Measurements from ENCODE around the gene MBNL3.

Gene MBNL3

DNA sequence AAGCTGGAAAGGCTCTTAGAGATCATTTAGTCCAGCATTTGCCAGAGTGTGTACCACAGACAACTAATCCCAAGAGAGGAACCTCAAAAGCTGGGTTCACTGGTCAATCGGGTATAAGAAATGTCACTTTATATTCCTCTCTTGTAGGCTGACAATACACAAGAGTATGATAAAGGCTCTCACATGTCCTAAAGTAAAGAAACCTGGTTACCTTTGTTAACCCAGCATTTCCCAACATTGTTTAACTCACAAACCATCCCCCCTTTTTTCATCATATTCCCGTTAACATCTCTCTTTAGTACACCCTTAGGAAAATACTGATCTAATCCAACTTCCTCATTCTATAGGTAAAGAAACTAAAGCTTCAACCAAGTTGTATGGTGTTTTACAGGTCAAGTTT lies 74.4 kb downstream of the MBNL3 start:
- DNase-seq: no peak

DNA sequence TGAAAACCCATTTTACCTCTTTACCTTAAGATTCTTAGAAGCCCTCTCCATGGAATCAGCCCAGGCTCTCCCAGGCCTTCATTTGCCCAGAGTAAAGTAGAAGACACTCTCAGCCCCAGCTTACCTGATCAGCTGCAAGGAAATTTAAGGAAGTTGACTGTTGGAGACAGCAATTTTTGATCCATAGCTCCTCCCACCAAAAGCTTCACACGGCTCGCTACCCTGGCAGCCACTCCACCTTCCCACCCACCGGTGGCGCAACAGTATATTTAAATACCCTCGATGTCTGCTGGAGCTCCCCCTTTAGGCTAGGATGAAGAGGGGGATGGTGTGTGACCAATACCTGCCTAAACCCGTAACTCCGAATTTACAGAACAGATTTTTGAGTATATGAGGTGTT lies 75.4 kb downstream of the MBNL3 start:
- DNase-seq: no peak

DNA sequence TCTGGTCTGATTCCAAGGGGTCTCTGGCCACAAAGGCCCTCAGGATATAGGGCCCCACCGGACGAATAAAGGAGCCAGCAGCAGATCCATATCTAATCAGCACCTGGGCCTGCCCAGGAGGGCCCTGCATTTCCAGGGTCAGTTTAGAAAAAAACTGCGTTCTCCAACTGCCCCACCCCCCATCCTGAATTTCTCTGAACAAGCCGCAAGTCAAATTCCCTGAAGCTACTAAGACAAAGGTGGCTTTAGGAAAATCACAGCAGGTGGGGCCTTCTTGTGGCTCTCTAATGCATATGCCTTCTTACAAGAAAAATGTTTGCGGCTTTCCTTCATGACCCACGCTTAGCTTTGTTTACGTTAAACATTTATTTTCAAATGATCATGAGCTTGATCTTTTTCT lies 76.6 kb downstream of the MBNL3 start:
- no peak for DNase-seq

DNA sequence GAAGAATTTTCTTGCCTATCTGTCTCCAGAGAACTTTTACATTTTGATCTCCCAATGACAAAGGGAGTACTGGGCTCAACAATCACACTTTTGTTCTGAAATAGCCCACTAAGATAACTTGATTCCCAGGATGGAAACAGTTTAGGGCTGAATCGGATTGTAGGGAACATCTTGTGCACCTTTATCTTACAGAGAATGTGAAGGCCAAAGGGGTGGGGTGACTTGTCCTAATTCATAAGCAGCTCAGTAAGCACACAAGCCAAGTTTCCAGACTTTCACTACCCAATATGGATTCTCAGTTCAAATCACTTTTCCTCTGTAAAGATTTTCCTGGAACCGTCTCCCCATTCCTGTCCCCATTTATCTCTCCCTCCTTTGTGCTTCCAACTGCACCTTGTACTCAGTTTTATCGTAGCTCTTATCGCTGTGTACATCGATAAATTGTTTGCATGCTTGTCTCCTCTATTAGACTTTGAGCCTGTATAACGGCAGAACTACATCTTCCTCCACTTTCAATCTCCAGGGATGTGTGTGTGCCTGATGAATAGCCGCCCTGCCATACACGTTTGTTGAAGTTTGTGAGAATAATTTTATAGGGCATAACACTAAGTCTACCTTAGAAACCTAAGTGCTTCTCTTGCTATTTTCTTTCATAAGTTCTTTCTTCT lies 77.4 kb downstream of the MBNL3 start:
- DNase-seq: no peak

DNA sequence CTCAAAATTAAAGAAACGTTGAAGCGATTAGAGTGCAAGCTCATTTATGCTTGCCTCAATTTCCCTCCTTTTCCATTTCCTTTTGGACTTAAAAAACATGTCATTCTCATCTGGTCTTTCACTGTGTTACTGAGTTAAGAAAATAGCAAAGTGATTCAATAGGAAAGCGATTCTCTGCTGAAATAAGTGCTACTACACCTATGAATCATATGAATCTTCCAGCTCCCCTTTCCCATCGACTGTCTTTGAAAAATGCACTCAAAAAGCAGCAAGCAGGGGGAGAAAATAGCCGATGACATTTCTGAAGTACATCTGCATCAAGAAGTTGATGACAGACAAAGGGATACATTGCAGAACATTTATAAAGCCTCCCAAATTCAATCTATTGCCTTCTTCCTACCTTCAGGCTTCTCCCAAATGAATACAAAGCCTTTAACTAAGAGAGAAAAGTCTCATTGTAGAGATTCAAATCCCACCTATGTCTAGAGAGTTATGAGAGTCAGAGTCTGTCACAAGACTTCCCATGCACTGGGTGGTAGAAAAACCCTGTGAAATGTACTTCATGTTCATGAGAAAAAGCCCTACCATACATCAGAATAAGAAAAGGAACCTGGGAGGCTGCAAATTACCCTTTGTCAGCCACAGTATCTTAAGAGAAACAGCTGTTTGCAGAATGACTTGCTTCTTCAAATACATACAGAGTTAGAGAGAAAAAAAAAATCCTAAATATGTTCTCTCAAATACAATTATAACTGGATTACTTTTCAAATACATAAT lies 78.9 kb downstream of the MBNL3 start:
- no peak for DNase-seq

DNA sequence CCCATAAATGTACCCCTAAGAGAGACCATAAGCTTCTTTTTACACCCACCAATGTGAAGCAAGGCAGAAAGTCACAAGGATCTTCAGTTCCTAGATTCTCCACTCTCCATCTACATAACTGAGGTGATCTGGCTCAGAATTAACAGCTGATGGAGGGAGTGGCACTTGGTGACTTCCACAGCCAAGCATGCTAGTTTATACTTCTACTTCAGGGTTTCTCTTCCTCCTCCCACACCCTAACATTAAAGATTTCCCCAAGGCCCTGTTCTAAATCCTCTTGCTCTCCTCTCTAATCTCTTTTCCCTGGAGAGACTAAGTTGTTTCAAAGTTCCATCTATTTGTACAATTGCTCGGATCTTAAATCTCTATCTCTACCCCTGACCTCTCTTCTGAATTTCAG lies 81.1 kb downstream of the MBNL3 start:
- DNase-seq: no peak

DNA sequence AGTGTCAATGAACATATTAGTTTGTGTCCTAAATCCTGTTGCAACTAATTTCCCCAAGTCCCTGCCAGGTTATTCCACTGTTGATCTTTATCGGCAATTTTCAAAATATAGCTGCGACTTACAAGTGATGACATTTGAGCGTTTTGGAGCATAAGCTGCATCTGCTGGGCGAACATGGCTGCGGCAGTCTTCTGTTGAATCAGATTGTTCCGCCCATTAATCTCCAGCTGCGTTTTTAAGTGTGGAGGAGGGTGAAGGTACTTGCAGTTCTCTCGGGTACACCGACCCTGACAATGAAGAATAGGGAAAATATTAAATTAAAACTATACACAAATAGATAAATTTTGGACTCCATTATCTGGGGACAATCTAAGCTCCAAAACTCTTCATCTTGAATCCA lies 82.7 kb downstream of the MBNL3 start:
- DNase-seq: no peak

DNA sequence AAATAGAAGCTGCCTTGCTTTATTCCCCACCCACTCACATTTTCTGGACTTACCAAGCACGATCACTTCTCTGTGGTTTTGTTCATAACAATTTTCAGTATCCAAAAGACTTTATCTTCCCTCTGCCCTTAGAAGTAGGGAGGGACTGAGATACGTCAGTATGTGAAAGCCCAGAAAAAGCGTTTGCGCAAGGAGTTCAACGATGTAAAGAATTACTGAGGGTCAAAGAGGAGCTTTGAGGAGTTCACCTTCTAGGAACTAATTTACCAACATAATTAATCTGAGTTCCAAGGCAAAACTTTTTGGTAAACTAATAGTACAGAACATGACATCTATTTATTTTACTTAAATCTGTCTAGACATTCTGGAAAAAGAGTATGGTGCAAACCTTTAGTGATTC lies 84.6 kb downstream of the MBNL3 start:
- DNase-seq: no peak

DNA sequence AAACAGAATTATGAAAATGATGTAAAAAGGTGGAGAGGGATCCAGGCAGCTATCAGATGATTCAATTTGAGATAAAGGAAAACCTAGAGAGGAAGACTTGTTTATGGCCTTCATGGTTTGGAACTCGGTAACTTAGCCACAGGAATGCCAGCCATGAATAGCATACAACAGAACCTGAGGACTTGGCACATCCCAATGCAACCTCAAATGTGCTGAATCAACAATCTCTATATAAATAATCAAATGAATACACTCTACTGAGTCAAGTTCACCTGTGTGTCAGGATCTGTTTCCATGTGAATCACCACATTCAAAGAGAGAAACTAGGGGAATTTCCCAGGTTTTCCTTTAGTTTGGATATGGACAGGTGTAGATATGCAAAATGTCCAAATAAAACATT lies 86.9 kb downstream of the MBNL3 start:
- no peak for DNase-seq

DNA sequence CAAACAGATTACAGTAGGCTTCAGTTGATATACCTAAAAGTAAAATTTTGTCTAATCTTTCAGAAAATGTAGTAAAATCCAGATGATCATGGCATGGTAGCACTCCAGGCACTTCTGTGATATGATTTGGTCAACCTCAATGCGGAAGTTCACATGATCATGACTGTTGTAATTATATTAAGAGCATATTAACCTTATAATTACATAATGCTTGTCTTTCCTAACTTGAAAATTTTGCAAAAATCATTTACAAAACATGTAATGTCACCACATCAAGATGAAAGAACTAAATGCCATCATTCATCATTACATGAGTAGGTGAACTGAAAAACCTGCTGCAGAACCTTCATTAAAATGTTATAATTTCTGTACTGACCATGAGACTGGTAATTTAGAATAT lies 88.1 kb downstream of the MBNL3 start:
- DNase-seq: no peak

DNA sequence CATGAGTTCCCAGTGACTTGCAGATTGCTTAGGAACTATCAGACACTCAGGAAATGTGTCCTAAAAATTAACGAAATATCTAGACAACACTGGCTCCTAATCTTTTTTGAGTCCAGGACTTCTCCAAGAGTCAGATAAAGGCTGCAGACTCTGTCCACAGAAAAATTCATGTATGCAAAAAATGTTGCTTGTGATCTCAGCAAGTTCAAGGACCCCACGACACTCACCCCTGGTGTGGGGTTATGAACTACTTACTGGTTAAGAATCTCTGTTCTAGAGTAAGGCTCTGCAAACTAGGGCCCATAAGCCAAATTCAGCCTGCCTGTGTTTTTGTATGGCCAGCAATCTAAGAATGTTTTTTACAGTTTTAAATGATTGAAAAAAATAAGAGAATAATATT lies 93.2 kb downstream of the MBNL3 start:
- no peak for DNase-seq

DNA sequence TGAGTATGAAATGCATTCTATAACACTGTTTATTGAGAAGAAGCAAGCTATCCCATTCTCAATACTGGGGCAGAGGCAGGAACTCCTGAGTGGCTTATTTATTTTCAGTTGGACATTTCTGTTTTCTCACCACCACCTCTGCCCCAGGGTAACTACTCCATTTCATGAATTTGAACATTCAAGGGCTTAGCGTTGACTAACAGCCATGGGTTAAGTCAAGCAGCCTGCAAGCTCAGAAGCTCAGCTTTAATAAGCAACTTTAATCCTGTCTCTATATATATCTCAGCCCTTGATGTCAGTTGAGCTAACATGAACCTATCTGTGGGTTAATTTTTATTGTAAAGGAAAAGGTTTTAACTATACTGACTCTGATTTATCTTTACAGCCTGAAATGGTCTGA lies 93.8 kb downstream of the MBNL3 start:
- DNase-seq: no peak

DNA sequence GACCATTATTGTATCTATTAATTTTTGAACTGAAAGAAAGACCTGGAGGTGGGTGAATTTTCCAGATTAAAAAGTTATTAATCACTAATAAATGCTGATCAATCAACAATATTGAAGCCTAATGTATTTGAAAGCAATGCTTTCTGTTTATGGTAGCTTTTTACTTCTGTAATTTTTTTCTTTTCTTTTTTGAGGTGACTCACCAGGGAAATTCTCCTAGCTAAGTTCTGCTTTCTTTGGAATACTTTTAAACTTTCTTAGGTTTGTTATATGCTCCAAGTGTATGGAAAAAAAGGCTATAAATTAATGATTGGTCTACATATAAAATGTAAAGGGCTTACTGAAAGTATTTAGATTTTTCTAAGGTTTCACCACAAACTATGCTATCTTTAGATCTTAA lies 94.2 kb downstream of the MBNL3 start:
- DNase-seq: no peak

DNA sequence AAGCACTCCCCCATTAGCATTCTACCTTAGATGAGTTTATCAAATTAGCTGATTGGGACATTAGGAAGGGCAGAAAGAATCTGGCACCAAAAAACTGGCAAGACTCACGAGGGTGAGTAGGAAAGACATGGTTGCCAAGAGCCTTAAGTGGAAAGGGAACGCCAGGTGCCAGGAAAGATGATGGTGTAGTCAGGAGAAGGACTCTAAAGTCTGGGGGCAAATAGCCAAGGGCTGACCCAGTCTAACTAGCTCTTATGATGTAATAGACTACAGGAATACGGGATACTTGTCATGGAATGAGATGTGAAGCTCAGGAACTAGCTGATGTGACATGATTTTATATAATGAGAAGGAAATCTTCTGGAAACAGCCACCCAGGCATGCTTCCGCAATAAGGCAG lies 94.8 kb downstream of the MBNL3 start:
- no peak for DNase-seq

DNA sequence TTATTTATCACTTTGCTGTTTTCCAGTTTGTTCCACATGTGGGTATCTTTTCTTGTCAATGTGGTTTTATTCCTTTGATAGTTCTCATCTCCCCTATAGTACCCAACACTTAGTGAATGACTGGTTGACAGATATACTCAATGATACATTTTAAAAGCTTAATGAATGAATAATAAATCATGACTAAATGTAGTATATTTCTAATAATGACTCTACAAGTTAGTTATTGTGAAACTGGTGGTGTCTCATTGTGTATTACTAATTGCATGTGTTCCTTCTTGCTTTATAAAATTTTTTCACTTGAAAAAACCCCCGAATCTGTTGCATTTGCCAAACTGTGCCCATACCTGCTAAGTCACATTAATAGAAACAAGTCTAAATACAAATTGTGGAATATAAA lies 95.4 kb downstream of the MBNL3 start:
- DNase-seq: no peak

DNA sequence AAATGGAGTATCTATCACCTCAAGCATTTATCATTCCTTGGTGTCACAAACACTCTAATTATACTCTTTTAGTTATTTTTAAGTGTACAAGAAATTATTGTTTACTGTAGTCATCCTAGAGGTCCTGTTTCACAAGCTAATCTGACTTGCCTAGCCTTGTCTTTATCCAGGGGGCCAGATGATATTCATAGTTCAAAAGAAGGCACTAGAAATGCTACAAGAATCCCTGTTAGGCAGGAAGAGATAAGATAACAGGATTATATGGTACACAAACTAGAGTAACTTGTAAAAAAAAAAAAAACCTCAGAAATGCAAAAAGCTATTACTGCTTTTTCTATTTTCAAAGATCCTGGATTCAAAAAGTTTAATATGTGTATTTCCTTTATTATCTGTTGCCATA lies 95.8 kb downstream of the MBNL3 start:
- no peak for DNase-seq

DNA sequence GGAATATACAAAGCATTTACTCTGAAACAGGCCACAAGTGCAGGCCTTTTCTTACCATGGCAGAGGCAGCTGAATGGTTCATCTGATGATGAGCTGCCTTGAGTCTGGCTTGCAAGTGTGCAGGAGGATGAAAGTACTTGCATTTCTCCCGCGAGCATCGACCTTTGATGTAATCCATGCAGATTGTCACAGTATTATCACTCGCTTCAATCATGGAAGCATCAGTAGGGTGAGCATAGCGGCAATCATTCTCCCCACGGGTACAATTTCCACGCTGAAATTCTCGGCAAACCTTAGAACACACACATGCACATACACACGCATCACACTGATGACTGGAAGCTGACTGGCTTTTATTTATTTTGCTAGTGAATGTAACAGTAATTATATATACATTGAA lies 98.0 kb downstream of the MBNL3 start:
- DNase-seq: no peak

DNA sequence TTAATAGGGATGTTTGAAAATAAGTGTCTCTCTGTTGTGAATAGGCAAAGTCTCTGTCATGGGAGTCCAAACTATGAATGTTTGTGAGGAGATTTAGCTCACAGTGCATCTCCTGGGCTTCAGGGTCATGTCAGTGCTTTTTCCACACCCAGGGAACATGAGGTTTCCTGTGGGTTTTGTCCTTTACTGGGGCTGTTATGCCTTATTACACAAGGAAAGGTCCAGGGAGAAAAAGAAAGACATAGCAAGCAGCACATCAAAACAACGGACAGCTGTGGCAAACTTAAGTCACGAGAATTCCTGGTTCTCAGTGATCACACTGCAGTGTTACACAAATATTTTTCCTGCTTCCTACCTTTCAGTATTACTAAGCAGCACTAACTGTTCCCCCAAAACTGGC lies 99.4 kb downstream of the MBNL3 start:
- no peak for DNase-seq

DNA sequence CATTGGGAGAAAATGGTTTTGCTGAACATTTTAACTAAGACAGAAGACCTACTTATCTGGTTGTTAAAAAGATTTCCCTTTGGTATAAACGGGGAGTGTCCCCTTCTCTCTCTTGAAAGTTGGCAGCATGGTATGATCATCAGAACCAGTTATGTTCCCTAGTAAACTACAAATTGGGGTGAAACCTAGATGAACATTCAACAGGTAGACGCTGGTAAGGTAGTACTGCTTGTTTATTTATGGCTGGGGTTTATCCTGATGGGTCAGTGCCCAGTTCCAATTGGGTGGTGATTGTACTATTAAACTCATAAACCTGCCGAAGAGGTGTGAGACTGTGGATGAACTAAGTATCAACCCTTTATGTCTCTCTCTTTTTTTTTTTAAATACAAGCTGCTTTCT lies 100.5 kb downstream of the MBNL3 start:
- no peak for DNase-seq

DNA sequence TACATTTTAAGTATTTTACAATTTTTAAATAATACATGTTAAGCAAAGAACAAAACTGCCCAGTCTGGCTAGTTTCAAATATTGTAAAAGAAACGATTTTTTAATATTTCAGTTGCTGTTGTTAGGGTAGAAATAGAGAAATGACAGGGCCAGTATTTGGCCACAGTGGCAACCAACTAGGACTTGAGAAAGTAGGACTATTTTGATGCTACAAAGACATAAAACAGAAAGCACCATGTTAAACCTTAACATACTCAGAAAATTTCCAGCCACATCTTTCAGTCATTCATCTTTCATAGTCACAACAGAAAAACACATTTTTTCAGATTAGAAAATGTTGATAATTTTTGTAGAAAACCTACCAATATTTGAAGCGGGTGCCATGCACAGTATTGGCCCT lies 104.5 kb downstream of the MBNL3 start:
- DNase-seq: no peak

DNA sequence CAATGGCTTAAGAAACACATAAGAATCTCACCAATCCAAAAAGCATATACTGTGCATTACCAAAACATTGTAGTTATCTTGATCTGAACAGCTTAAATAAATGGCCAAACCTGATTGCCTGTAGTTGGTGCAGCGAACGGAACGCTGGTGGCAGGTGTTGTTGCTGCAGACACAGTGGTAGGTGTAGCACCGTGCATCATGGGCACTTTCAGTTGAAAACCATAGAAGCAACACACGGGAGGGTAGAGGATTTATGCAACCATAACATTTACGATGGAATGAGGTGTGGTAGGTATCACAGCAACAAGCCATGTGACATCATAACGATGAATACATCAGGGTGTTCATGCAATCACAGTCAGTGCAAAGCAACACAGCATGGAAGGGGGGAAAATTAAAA lies 106.8 kb downstream of the MBNL3 start:
- DNase-seq: no peak

DNA sequence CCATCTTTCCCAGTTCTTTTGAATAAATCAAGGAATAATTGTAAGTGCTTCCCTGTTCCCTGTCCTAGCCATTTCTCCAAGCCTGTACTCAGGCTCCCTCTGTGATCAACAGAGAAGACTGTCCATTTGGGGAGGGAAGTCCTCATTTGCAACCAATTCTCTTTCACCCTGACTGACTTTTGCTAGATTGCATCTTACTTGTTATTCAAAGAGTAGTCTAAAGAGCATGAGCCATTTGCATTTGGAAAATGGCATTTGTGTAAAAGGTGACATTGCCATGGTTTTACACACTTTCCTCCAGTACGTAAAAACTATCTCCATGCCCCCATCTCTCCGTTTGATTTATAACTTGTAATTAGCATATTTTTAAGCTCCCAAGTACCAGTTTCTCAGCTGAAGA lies 110.6 kb downstream of the MBNL3 start:
- DNase-seq: no peak

DNA sequence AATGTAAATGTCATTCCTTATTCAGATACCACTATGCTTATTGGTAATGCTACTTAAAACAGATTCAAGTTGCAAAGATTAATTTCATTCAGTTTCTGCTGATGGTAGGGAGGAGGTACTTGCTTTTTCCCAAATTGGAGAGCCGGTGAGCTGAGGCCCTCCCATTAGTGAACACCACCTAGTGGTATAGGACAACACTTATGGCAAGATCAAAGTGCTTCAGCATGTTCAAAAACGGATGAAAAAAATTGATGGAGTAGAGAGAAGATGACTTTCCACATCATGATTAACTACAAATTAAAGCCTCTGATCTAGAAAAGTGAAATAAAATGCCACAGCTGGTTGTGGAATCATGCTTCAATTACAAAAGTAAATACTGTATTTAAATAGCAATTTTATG lies 112.9 kb downstream of the MBNL3 start:
- DNase-seq: no peak

DNA sequence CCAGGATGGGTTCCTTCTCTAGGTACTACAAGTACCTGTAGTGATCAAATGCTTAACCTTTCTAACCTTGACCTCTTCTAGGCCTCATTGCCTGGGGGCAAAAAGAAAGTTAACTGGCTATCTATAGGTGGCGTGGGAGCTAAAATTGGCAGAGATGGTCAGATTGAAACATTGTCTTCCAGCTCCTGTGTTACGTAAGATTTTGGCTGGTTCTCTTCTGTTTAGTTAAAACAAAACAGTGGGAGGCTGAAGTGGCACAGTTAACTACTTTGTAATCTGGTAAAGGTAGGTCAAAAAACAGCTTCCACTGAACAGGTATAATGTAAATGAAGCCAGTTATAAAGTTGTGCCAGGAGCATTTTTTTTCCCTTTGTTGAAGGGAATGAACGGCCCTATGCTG lies 115.2 kb downstream of the MBNL3 start:
- no peak for DNase-seq
